Hindlimb muscle (tissue), 1 donor: ENCODE results near the gene TSPAN6. TPM values are rescaled to one million over a fixed set of nuclear protein-coding genes. Genes with fewer than 3 reads are reported as not detected.

Experiments used
- polyA plus RNA-seq: library from polyadenylated mRNA; unstranded; fragments of 120-200 nt; gene quantifications from one replicate; pipeline ENCODE4 v1.2.1, GENCODE V29; 2013; ENCODE audit not compliant: insufficient read length

Gene TSPAN6
- polyA plus RNA-seq, 1 donor = 24.8 TPM

Other genes with a start within 250 kb of the TSPAN6 start
- gene PCDH19, start 226.5 kb downstream of the TSPAN6 start, polyA plus RNA-seq = 7.4 TPM
- gene TNMD, start 51.9 kb downstream of the TSPAN6 start, polyA plus RNA-seq = 40.1 TPM
- gene SRPX2, start 7.4 kb upstream of the TSPAN6 start, polyA plus RNA-seq = 21.0 TPM
- 5.8 TPM for gene SYTL4, start 95.3 kb upstream of the TSPAN6 start, polyA plus RNA-seq
- 10.6 TPM for gene CSTF2, start 183.6 kb upstream of the TSPAN6 start, polyA plus RNA-seq
- gene NOX1, start 237.6 kb upstream of the TSPAN6 start, polyA plus RNA-seq = 0.25 TPM